Left colon (tissue), 2 donors: ENCODE data around the gene WDR6. TPM values are rescaled to one million over a fixed set of nuclear protein-coding genes. Genes with fewer than 3 reads are reported as not detected.
A peak's percentile ranks its signal among the peaks of the same experiment; 100 is the strongest.

Experiments used
- ATAC-seq: fragments of 200-7000 bp; cut with Tn5 transposase; one replicate; pipeline ENCODE4 v1.9.1; 2020; ENCODE audit warnings: mild to moderate bottlenecking, moderate library complexity
- DNase-seq, 2 donors: peaks; one replicate each; pipeline ENCODE4 v3.0.0-alpha.2; 2020
- intact Hi-C, 2 donors: fragments of 100-400 bp; cut with DNase I in 1 of 2; cut with micrococcal nuclease in 1 of 2; formaldehyde crosslinking; loops; one replicate each; pipeline versions ENCODE4 v1.11.2 to v1.14.0; 2022; cut with DNase I, micrococcal nuclease
- total RNA-seq, 2 donors: library from RNA; stranded (reverse); fragmentation: NEBNext Ultra II Directional; extraction: Animal tissue kit (Norgen Biotek cat#: 25700); gene quantifications; one replicate each; pipeline ENCODE4 v1.2.1, GENCODE V29; 2021
- donor health status: DM: no; HTN: no; CAD: no.
- donor health status: DM: yes; HTN: yes; CAD: no.

Gene WDR6
- total RNA-seq, 2 donors from 2014 or later: 114 to 121 TPM

DNA sequence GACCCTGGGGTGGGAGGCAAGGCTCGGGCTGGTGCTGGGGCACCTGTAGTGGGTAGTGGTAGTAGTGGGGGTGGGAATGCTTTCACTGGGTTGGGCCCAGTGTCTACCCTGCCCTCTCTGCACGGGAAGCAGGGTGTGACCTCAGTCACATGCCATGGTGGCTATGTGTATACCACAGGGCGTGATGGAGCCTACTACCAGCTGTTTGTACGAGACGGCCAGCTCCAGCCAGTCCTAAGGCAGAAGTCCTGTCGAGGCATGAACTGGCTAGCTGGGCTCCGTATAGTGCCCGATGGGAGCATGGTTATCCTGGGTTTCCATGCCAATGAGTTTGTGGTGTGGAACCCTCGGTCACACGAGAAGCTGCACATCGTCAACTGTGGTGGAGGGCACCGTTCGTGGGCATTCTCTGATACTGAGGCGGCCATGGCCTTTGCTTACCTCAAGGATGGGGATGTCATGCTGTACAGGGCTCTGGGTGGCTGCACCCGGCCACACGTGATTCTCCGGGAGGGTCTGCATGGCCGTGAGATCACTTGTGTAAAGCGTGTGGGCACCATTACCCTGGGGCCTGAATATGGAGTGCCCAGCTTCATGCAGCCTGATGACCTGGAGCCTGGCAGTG is 6.0 kb downstream of the WDR6 start:
- intact Hi-C loops: no loop called here
- ATAC-seq (no peak), DNase-seq (no peak)

DNA sequence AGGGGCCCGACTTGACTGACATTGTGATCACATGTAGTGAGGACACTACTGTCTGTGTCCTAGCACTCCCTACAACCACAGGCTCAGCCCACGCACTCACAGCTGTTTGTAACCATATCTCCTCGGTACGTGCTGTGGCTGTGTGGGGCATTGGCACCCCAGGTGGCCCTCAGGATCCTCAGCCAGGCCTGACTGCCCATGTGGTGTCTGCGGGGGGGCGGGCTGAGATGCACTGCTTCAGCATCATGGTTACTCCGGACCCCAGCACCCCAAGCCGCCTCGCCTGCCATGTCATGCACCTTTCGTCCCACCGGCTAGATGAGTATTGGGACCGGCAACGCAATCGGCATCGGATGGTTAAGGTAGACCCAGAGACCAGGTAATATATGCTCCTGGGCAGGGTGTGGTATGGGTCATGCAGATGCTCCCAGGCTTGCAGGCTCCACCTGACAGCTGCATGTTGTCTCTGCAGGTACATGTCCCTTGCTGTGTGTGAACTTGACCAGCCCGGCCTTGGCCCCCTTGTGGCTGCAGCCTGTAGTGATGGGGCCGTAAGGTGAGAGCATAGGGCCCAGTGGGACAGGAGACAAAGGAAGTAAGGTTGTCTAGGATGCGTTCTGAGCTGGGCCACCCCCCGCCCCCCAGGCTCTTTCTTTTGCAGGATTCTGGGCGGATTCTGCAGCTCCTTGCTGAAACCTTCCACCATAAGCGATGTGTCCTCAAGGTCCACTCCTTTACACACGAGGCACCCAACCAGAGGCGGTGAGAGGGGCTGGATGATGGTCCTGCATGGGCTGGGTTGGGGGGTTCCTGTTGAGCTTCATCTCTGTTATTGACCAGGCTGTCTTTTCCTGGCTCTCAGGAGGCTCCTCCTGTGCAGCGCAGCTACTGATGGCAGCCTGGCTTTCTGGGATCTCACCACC is 6.8 kb downstream of the WDR6 start:
- ATAC-seq: peak; percentile 39
- intact Hi-C loops: no loop called here
- peak in 1 of 2 donors; percentile 76 for DNase-seq

DNA sequence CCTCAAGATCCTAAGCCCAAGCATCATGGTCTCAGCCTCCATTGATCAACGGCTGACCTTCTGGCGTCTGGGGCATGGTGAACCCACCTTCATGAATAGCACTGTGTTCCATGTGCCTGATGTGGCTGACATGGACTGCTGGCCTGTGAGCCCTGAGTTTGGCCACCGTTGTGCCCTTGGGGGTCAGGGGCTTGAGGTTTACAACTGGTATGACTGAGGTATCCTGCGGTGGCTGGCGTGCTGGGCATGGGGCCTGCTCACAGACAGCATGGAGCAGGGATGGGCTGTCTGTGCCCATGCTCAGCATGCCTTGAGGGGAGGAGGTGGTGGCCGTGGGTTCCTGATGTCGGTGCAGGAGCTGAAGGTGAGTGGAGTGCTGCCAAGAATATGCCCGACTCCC is 7.9 kb downstream of the WDR6 start:
- DNase-seq (no peak), ATAC-seq (no peak)
- intact Hi-C loops: no loop called here

DNA sequence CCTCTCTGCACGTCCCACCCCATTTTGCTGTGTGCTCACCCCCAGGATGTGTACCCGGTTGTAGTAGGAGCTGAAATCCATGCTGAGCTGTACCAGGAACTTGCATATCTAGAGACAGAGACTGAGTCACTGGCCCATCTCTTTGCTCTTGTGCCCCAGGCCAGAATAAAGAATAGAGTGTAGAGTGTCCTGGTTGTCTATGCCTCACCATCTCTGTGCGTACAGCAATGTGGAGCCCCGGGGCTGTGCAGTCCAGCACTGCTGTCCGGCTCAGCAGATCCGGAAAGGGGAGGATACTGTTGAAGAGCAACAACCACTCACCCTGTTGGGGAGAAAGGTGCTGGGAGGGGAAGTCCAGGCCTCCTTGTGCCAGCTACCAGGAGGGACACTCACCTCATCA is 8.6 kb downstream of the WDR6 start:
- ATAC-seq: no peak
- intact Hi-C loops: no loop called here
- no peak for DNase-seq

DNA sequence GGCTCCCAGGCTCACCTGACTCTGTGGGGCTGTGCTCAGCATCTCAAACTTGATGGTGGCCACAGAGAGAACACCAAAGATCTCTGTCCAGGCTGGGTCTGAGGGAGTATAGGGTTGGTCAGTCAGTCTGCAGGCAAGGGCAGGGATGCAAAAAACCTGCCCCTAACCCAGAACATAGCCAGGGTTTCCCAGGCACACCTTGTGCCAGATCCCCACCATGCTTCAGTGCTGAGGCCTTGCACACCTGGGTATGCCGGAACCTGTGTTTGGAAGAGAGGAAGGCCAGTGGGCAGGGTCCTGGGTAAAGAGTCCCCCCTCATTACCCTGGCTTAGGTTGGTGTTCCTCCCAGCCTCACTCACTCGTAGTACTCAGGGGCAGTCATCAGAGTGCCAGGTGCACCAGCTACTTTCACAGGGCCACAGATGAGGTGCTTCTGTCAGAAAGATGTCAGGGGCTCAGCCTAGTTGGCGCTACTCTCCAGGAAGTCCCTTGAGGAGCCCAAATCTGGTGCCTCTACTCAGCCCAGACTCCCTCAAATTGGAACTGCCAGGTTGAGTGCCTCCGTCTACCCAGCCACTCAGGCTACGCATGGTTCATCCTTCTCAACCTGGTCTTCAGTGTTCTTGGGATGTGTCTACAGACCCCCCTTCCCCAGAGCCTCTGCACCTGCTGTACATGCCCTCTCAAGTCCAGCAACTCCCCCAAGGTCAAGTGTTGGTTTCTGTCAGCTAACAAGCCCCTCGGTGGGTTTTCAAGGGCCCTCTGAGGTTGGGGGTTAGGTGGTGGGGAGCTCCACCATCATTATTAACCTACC is 9.4 kb downstream of the WDR6 start:
- intact Hi-C loops: no loop called here
- ATAC-seq (no peak), DNase-seq (no peak)

DNA sequence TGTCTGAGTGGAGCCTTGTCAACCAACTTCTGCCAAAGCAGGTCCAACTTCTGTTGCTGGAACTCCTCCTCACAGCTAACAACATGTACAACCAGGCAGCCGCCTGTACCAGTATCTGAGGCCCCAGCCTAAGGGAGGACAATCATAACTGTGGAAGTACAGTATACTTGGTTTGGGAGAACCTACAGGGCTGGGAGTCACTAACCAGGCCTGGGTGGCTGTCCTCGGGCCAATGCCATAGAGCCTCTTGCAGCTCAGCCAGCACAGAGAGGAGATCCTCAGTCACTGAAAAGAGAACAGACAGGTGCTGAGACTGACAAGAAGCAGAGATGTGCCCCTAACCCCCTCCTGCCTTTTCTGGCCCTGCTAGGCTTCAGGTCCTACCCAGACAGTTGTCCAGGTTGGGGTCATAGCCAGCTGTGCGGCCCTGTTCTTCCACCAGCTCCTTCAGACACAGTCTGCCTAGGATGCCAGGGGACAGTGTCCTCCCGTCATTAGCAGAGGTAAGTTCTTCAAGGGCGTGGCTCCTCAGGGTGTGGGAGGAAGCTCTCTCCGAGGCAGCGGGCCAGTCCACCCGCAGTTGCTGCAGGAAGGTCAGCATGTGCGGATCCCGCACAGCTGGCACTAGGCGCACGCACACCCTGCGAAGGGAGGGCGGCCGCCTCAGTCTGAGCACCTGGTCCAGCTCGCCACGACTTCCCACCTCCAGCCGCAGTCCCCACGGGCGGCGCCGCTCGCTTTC is 10.2 kb downstream of the WDR6 start:
- DNase-seq (peak in 1 of 2 donors; percentile 80), ATAC-seq (peak; percentile 33)
- intact Hi-C loops: no loop called here

DNA sequence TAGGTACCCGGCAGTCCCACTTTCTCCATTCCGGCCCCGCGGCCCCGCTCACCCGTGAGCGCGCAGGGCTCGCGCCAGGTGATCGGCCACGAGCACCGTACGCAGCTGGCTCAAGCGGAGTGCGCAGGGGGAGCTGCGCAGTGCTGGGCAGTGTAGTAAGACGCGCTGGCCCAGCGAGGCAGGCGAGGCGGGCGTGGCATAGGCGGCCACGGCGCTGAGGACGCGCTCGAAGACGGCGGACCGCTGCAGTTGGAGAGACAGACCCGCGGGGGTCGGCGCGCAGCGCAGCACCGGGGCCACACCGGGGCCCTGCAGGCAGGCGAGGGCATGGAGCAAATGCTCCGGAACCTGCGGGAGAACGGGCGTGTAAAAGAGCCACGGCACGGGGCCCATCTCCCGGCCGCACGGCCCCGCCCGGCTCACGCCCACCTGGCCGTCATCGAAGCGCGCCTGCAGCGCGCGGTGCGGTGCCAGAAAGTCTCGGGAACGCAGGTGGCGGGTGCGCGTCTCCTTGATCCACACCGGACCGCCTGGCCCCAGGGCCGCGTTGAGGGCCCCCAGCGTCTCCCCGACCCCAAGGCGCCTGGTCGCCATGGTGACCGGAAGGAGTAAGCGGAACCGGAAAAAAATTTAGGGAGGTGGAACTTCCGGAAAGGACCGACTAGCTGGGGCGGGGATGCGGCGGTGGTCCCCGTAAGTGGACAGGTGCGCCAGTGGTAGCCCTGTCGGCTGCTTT is 10.9 kb downstream of the WDR6 start, which contains the start of gene DALRD3:
DALRD3 (minus strand) TSS at position 610 of the 736 bp plus-strand sequence; CDS start at position 594, 16 bp downstream.
- peak; percentile 25 for ATAC-seq
- peak; percentile 73 to 79 for DNase-seq
- intact Hi-C loops: no loop called here

DNA sequence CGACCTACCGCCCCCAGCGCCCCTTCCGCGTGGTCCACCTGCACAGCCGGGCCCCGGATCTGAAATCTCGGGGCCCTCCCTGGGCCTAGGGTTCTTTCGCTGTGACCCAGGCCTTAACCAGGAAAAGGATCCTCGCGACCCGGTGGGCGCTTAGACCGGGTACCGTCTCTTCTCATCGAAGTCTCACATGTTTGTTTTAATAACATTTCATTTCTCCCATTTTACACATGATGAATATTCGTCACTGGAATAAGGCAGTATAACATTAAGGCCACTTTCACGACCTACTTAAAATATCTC is 11.5 kb downstream of the WDR6 start:
- DNase-seq (no peak), ATAC-seq (no peak)
- intact Hi-C loops: no loop called here

DNA sequence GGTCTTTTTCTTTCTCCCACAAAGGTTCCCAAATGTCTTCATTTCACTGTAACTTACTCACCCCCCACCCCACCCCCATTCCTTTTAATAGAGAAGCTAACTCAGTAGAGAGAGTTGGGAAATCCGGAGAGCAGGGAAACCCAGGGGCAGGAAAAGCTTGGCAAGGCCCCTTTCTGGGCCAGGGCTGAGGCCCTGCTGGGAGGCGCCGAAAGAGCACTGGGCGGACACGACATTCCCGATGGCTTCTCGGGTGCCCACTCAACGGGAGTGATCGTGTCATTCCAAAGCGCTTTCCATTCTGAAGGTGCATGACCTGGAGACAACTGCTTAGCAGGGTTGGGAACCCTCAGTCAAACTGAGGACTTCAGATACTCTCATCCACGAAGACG is 12.7 kb downstream of the WDR6 start:
- ATAC-seq (no peak), DNase-seq (peak in 1 of 2 donors; percentile 37)
- intact Hi-C loops: no loop called here

DNA sequence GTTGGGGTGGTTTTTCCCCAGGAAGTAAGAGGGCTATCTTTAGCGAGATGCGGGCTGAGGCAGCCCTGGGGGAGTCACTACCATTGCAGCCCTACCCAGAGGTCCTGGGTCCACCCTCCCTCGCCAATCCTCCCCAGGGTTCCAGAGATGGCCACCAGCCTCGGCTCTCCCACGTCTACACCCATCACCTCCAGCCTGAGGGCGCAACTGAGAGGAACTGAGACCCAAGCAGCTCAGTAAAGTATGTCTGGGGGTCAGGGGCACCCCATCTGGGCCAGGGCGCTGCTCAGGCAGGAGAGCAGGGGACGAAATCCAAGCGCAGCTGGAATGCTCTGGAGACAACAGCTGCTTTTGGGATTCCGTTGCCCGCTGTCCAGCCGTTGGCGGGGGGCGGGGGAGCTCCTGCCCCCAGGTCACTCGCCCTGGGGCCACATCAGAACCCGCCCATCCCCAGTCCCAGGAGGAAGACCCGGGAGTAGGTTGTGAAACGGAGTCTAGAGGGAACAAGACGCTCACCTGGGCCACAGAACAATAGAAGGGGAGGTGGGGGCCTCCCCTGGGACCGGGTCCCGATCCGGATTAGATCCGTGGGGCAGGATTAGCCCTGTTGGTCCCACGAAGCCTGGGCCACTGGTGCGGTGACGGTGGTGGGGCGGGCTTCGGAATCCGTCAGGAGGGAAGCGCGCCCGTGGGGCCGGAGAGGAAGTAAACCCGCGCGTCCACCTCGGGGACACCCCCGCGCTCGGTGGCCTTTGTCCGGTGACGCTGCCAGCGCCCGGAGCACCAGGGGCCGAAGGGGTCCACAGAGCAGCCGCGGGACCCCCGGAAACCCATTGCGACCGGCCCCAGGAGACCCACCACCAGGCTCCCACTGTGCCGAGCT is 13.4 kb downstream of the WDR6 start:
- peak; percentile 64 to 80 for DNase-seq
- intact Hi-C loops: no loop called here
- peak; percentile 34 for ATAC-seq

DNA sequence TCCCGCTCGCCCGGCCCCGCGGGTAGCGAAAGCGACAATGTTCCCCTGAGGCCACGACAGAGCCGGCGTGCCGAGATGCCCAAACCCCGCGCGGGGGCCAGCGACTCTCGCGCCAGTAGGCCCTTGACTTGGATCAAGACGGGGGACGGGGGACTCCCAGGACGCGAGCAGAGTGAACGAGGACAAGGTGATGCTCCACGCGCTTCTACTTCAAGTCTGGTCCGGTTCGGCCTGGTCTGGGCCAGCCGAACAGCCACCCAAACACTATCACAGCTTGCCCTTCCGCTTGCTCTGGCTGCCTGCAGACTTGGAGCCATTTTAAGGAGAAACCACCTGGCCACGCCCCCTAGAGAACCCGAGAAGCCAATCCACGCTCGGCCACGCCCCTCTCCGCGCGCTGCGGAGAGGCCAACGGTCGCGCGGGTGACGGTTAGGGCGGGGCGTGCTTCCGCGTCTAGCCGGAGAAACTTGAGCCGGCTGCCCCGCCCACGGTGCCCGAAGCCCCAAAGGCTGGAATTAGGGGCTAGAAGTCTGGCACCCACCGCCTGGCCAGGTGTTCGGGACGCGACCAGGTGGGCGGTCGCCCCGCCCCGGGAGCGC is 14.1 kb downstream of the WDR6 start:
- DNase-seq (peak; percentile 99 to 100), ATAC-seq (peak; percentile 68)
- intact Hi-C loops: no loop called here

DNA sequence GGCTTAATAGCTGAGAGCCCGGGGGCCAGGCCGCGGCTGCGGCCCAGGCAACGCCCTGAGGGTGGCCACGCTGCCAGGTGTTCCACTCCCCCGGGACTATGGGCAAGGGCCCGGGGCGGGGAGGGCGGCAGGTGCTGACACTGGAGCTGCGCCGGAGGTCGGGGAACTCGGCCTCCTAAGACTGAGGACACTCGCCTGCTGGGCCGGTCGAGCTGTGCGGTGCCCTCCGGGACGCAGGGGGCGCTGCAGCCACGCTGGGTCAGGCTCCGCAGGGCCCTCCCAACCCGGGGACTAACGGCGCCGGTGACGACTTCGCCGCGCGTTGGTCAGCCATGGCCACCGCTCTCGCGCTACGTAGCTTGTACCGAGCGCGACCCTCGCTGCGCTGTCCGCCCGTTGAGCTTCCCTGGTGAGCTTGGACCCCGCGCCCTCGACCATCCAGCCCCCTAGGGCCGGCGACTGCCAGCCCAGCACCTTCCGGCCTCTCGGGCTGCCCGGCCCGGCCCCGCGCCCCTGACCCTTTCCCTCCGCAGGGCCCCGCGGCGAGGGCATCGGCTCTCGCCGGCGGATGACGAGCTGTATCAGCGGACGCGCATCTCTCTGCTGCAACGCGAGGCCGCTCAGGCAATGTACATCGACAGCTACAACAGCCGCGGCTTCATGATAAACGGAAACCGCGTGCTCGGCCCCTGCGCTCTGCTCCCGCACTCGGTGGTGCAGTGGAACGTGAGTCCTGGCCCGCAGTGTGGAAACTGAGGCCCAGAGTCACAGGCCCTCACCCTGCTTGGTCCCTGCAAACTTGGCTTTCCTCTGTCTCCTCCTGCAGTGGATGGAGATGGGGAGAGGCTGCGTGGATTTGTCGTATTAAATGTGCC is 14.9 kb downstream of the WDR6 start, which contains the start of gene NDUFAF3:
NDUFAF3 (plus strand) TSS at position 309 of the 875 bp plus-strand sequence; CDS start at position 333, 24 bp downstream.
- intact Hi-C loops: no loop called here
- ATAC-seq (peak; percentile 62), DNase-seq (peak; percentile 90 to 94)

DNA sequence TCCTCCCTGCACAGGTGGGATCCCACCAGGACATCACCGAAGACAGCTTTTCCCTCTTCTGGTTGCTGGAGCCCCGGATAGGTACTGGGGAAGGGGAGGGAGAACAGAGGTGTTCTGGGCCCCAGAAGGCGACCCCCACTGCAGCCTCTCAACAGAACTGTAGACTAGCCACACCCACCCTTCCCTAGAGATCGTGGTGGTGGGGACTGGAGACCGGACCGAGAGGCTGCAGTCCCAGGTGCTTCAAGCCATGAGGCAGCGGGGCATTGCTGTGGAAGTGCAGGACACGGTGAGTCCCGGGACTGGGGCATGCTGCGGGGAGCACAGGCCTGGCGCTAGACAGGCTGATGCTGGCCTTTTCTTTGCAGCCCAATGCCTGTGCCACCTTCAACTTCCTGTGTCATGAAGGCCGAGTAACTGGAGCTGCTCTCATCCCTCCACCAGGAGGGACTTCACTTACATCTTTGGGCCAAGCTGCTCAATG is 15.5 kb downstream of the WDR6 start:
- DNase-seq: peak in 1 of 2 donors; percentile 32
- intact Hi-C loops: no loop called here
- ATAC-seq: no peak

DNA sequence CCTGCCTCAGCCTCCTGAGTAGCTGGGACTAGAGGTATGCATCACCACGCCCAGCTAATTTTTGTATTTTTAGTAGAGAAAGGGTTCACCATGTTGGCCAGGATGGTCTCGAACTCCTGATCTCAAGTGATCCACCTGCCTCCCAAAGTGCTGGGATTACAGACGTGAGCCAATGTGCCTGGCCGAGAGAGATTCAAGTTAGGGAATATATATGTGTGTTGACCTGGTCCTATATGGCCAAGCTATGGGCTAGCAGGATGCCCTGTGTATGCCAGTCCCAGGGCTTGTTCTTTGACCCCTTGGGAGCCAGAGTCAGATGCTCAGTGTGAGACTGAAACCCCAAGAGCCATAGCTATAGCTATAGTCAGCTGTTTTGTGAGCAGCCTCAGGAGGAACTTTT is 16.6 kb downstream of the WDR6 start:
- intact Hi-C loops: no loop called here
- DNase-seq (no peak), ATAC-seq (no peak)

DNA sequence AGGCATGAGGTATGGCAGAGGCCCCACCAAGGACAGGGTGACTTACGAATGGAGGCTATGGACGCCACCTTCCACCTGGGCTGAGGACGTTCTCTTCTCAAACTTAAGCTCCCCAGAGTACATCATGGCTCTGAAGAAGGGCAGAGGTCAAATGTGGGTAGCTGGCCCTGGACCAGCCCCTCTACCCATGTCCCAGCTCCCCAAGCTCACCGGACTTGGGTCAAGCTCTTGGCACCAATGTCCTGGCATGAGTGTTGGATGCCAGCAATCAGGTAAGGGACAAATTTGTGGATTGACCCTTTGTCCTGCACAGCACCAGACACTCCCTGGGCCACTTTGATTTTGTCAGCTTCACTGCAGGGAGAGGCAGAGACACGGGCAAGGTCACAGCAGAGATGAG is 17.3 kb downstream of the WDR6 start:
- intact Hi-C loops: no loop called here
- ATAC-seq (no peak), DNase-seq (no peak)
